ENCODE data around the gene SLC8A2.

The SLC8A2 gene

GRCh38 chr19:47471733-47472457 lies at the start of gene SLC8A2:
TSS of gene SLC8A2 (minus strand) at chr19:47471893. CDS start at chr19:47466403, 5,490 bp downstream.
- peak; percentile 14 for DNase-seq (ENCODE audit: low read depth)

GRCh38 chr19:47520839-47521238 lies 49.1 kb upstream of the SLC8A2 start:
- DNase-seq (ENCODE audit: low read depth) = no peak

- DNase-seq (ENCODE audit: low read depth) = no peak
Observed at GRCh38 chr19:47520343-47520806, 48.7 kb upstream of the SLC8A2 start.

GRCh38 chr19:47518854-47519253 lies 47.2 kb upstream of the SLC8A2 start:
- no peak for DNase-seq (ENCODE audit: low read depth)

GRCh38 chr19:47518139-47518538 lies 46.4 kb upstream of the SLC8A2 start:
- no peak for DNase-seq (ENCODE audit: low read depth)

- peak; percentile 100 for DNase-seq (ENCODE audit: low read depth)
Observed at GRCh38 chr19:47514869-47515588, 43.3 kb upstream of the SLC8A2 start, which contains the start of gene NAPA. TSS of gene NAPA (minus strand) at chr19:47515063. CDS start at chr19:47514940, 123 bp downstream.

GRCh38 chr19:47514151-47514868 lies 42.6 kb upstream of the SLC8A2 start:
- DNase-seq (ENCODE audit: low read depth) = no peak

- DNase-seq (ENCODE audit: low read depth) = no peak
Observed at GRCh38 chr19:47512948-47513319, 41.2 kb upstream of the SLC8A2 start.

- DNase-seq (ENCODE audit: low read depth) = peak; percentile 37
Observed at GRCh38 chr19:47512183-47512947, 40.7 kb upstream of the SLC8A2 start.

GRCh38 chr19:47511681-47512080 lies 40.0 kb upstream of the SLC8A2 start:
- no peak for DNase-seq (ENCODE audit: low read depth)

- DNase-seq (ENCODE audit: low read depth) = no peak
Observed at GRCh38 chr19:47511128-47511517, 39.4 kb upstream of the SLC8A2 start.

GRCh38 chr19:47510516-47511127 lies 38.9 kb upstream of the SLC8A2 start:
- no peak for DNase-seq (ENCODE audit: low read depth)

- no peak for DNase-seq (ENCODE audit: low read depth)
Observed at GRCh38 chr19:47509973-47510372, 38.3 kb upstream of the SLC8A2 start.

- DNase-seq (ENCODE audit: low read depth) = no peak
Observed at GRCh38 chr19:47509170-47509847, 37.6 kb upstream of the SLC8A2 start.

- no peak for DNase-seq (ENCODE audit: low read depth)
Observed at GRCh38 chr19:47508721-47509120, 37.0 kb upstream of the SLC8A2 start.

- no peak for DNase-seq (ENCODE audit: low read depth)
Observed at GRCh38 chr19:47507924-47508553, 36.3 kb upstream of the SLC8A2 start.

- no peak for DNase-seq (ENCODE audit: low read depth)
Observed at GRCh38 chr19:47507012-47507411, 35.3 kb upstream of the SLC8A2 start.

GRCh38 chr19:47506459-47506858 lies 34.8 kb upstream of the SLC8A2 start:
- no peak for DNase-seq (ENCODE audit: low read depth)

GRCh38 chr19:47505506-47505905 lies 33.8 kb upstream of the SLC8A2 start:
- no peak for DNase-seq (ENCODE audit: low read depth)

GRCh38 chr19:47503826-47504150 lies 32.1 kb upstream of the SLC8A2 start:
- DNase-seq (ENCODE audit: low read depth) = no peak
